Activated B cell treated with CpG ODN at 0.5 μM for 24 hours (primary cell): ENCODE results near the gene ZNF154. TPM values are rescaled to one million over a fixed set of nuclear protein-coding genes. Genes with fewer than 3 reads are reported as not detected.

Experiments used
- ATAC-seq: fragments of 200-7000 bp; cut with Tn5 transposase; one replicate; pipeline ENCODE4 v1.10.0; 2021; ENCODE audit warnings: low read depth, mild to moderate bottlenecking, moderate library complexity
- CTCF ChIA-PET: fragments of 350-600 bp; sonication (Branson Sonifier 250); formaldehyde crosslinking; loops from one replicate; lab custom pipeline; 2021; ENCODE audit warnings: antibody characterized with exemption; lab: Charles Lee
- POLR2A ChIA-PET: fragments of 350-600 bp; sonication (Branson Sonifier 250); formaldehyde crosslinking; loops from one replicate; lab custom pipeline; 2021; ENCODE audit warnings: antibody characterized with exemption; lab: Charles Lee
- DNase-seq: peaks from one replicate; pipeline ENCODE4 v3.0.0; 2022
- H3K27ac Mint-ChIP-seq: one replicate; pipeline ENCODE4 v1.8.0; 2020; ENCODE audit warnings: mixed read lengths
- H3K27me3 Mint-ChIP-seq: one replicate; pipeline ENCODE4 v1.8.0; 2021; ENCODE audit warnings: mixed read lengths
- H3K36me3 Mint-ChIP-seq: one replicate; pipeline ENCODE4 v1.8.0; 2021; ENCODE audit warnings: low read depth, mixed read lengths
- H3K4me1 Mint-ChIP-seq: one replicate; pipeline ENCODE4 v1.8.0; 2021; ENCODE audit warnings: mixed read lengths
- H3K4me3 Mint-ChIP-seq: one replicate; pipeline ENCODE4 v1.8.0; 2020; ENCODE audit warnings: mild to moderate bottlenecking, mixed read lengths
- H3K9me3 Mint-ChIP-seq: one replicate; pipeline ENCODE4 v1.8.0; 2020; ENCODE audit warnings: mixed read lengths
- intact Hi-C: fragments of 100-400 bp; cut with micrococcal nuclease; formaldehyde crosslinking; loops from one replicate; pipeline ENCODE4 v1.15.1; 2024
- total RNA-seq: library from RNA; stranded (reverse); gene quantifications from 2 replicates; pipeline ENCODE4 v1.2.3, GENCODE V29; 2022
- TF ChIP-seq, protein P1 (sequence below): fragments of 200-600 bp; IDR thresholded peaks from one replicate; pipeline ENCODE4 v1.8.0; 2022; ENCODE audit warnings: antibody characterized with exemption, mild to moderate bottlenecking

The ZNF154 gene
- total RNA-seq, 1 donor from 2014 or later, result 27.9 TPM

DNA sequence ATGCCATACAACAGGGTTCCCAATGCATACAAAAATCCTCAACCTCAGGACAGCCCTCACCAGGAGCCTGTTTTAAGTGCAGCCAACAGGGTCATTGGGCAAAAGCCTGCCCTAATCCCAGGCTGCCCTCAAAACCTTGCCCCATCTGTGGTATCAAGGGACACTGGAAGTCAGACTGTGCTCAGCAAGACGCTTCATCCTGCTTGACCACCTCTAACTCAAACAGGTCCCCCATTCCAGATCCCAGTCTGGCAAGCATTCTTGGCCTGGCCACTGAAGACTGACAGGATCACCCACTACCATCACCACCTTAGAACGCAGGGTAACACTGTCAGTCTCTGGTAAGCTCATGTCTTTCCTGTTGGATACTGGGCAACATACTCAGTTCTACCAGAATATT is 55.3 kb downstream of the ZNF154 start:
- no peak overlapping the region for H3K4me3 Mint-ChIP-seq
- TF ChIP-seq, protein P1, sequence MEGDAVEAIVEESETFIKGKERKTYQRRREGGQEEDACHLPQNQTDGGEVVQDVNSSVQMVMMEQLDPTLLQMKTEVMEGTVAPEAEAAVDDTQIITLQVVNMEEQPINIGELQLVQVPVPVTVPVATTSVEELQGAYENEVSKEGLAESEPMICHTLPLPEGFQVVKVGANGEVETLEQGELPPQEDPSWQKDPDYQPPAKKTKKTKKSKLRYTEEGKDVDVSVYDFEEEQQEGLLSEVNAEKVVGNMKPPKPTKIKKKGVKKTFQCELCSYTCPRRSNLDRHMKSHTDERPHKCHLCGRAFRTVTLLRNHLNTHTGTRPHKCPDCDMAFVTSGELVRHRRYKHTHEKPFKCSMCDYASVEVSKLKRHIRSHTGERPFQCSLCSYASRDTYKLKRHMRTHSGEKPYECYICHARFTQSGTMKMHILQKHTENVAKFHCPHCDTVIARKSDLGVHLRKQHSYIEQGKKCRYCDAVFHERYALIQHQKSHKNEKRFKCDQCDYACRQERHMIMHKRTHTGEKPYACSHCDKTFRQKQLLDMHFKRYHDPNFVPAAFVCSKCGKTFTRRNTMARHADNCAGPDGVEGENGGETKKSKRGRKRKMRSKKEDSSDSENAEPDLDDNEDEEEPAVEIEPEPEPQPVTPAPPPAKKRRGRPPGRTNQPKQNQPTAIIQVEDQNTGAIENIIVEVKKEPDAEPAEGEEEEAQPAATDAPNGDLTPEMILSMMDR, result no peak
- ATAC-seq (no peak), DNase-seq (no peak)
- ChIA-PET CTCF (no interaction called here), POLR2A (no interaction called here)
- peaks cover 2% of the 10 kb centered on the region for H3K36me3 Mint-ChIP-seq
- H3K27me3 Mint-ChIP-seq, result peaks cover 48% of the 10 kb centered on the region
- no peak overlapping the region for H3K27ac Mint-ChIP-seq
- H3K4me1 Mint-ChIP-seq, result no peaks in the 10 kb centered on the region
- H3K9me3 Mint-ChIP-seq, result peaks cover 11% of the 10 kb centered on the region
- intact Hi-C loops, result no loop called here

GRCh38 chr19:57651654-57651996 is 57.4 kb downstream of the ZNF154 start:
- H3K27ac Mint-ChIP-seq, result no peak overlapping the region

DNA sequence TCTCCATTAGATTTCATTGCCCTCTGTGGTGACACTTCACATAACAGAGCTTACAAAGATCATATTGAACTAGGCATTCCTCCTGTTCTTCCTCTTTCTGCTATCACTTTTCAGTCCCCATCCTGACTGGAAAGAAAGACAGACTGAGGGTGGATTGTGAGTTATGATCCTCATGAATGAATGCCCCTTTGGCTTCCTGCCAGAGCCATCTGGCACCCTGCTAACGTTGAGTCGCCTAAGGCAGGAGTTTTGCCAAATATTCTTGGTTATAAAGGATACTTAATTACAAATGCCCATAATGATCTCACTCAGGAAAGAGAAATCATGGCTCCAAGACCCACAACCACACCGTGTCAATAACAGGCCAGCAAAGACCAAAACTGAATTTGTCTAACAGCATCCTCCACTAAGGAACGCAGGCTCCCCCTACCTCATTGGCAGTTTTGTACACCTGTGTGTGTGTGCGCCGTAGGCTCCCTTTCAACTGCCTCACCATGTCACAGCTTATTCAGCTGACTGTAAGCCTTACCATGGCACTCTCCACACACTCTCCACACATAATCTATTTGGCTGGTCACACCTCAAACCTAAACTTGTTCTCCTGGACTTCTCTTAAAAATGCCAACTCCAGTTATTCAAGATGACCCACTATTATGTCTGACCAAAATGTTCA is 60.5 kb downstream of the ZNF154 start:
- Mint-ChIP-seq H3K27me3 (peaks cover 17% of the 10 kb centered on the region), H3K4me1 (no peaks in the 10 kb centered on the region), H3K4me3 (no peak overlapping the region), H3K36me3 (peaks cover 6% of the 10 kb centered on the region), H3K27ac (no peak overlapping the region), H3K9me3 (peaks cover 5% of the 10 kb centered on the region)
- ChIA-PET POLR2A (no interaction called here), CTCF (no interaction called here)
- ATAC-seq (no peak), DNase-seq (no peak)
- intact Hi-C loops, result no loop called here
- TF ChIP-seq, protein P1, result no peak

More at GRCh38 chr19:57651654-57651996, 57.4 kb downstream of the ZNF154 start:
- Mint-ChIP-seq H3K9me3 (peaks cover 11% of the 10 kb centered on the region), H3K4me1 (no peaks in the 10 kb centered on the region), H3K36me3 (peaks cover 2% of the 10 kb centered on the region), H3K4me3 (no peak overlapping the region), H3K27me3 (peaks cover 44% of the 10 kb centered on the region)
- ChIA-PET CTCF (no interaction called here), POLR2A (no interaction called here)
- TF ChIP-seq, protein P1, result no peak
- DNase-seq (no peak), ATAC-seq (no peak)
- intact Hi-C loops, result no loop called here

Other genes starting within 250 kb of the ZNF154 start
- 13.8 and 17.9 TPM in 2 replicates for gene ZNF772, start 231.6 kb downstream of the ZNF154 start, total RNA-seq
- gene ZNF419, start 221.5 kb downstream of the ZNF154 start, total RNA-seq, result 17.2 TPM in 2 replicates
- 20.2 and 21.3 TPM in 2 replicates for gene ZNF773, start 209.3 kb downstream of the ZNF154 start, total RNA-seq
- gene ZNF549, start 181.8 kb downstream of the ZNF154 start, total RNA-seq, result 14.0 and 16.9 TPM in 2 replicates
- 16.8 and 18.7 TPM in 2 replicates for gene ZNF550, start 149.3 kb downstream of the ZNF154 start, total RNA-seq
- 12.6 and 13.8 TPM in 2 replicates for gene ZNF416, start 130.3 kb downstream of the ZNF154 start, total RNA-seq
- gene ZIK1, start 125.1 kb downstream of the ZNF154 start, total RNA-seq, result 16.2 and 18.1 TPM in 2 replicates
- 7.0 and 7.9 TPM in 2 replicates for gene ZNF530, start 109.3 kb downstream of the ZNF154 start, total RNA-seq
- gene ZNF134, start 95.0 kb downstream of the ZNF154 start, total RNA-seq, result 32.3 and 38.4 TPM in 2 replicates
- 22.0 and 26.0 TPM in 2 replicates for gene ZNF211, start 76.0 kb downstream of the ZNF154 start, total RNA-seq
- not detected in 2 replicates for gene ZSCAN4, start 40.3 kb downstream of the ZNF154 start, total RNA-seq
- 20.0 and 28.6 TPM in 2 replicates for gene ZNF551, start 27.2 kb downstream of the ZNF154 start, total RNA-seq
- gene ZNF671, start 18.4 kb upstream of the ZNF154 start, total RNA-seq, result 25.2 and 27.0 TPM in 2 replicates
- 26.5 and 29.9 TPM in 2 replicates for gene ZNF776, start 37.6 kb upstream of the ZNF154 start, total RNA-seq
- 29.4 and 33.7 TPM in 2 replicates for gene ZNF586, start 60.5 kb upstream of the ZNF154 start, total RNA-seq
- 13.9 and 15.6 TPM in 2 replicates for gene ZNF552, start 105.7 kb upstream of the ZNF154 start, total RNA-seq
- gene ZNF587B, start 121.1 kb upstream of the ZNF154 start, total RNA-seq, result 29.3 and 35.0 TPM in 2 replicates
- 44.0 and 61.1 TPM in 2 replicates for gene ZNF587, start 140.7 kb upstream of the ZNF154 start, total RNA-seq
- gene ZNF814, start 179.8 kb upstream of the ZNF154 start, total RNA-seq, result 64.7 and 84.0 TPM in 2 replicates
- gene ZNF417, start 207.4 kb upstream of the ZNF154 start, total RNA-seq, result 27.2 and 29.0 TPM in 2 replicates
- 21.3 and 26.5 TPM in 2 replicates for gene ZNF418, start 226.2 kb upstream of the ZNF154 start, total RNA-seq
- gene ZNF256, start 238.5 kb upstream of the ZNF154 start, total RNA-seq, result 16.6 and 20.2 TPM in 2 replicates